K562 (cell line): ENCODE measurements around the gene RARRES2. TPM values are rescaled to one million over a fixed set of nuclear protein-coding genes. Genes with fewer than 3 reads are reported as not detected.
A peak's percentile ranks its signal among the peaks of the same experiment; 100 is the strongest.

ENCODE experiments used
- ATF2 ChIP-seq: sonication (generic); formaldehyde crosslinking; IDR thresholded peaks from 2 replicates; pipeline ENCODE4 v1.8.1; 2022; ENCODE audit warnings: missing genetic modification reagents
- CBFA2T3 ChIP-seq: fragments of 450-650 bp; IDR thresholded peaks from 2 replicates; pipeline ENCODE4 v1.6.1; 2017
- CREB3 ChIP-seq: fragments of 450-650 bp; conservative IDR thresholded peaks from 2 replicates; pipeline ENCODE4 v1.6.1; 2016; ENCODE audit warnings: missing genetic modification characterization, low read depth, mild to moderate bottlenecking, missing compliant biosample characterization, moderate library complexity
- ELF4 ChIP-seq: fragments of 450-650 bp; formaldehyde crosslinking; IDR thresholded peaks from 2 replicates; pipeline ENCODE4 v1.4.0; 2022; ENCODE audit warnings: missing genetic modification characterization
- ESRRB ChIP-seq: fragments of 250-450 bp; sonication (Bioruptor Pico); IDR thresholded peaks from 2 replicates; pipeline ENCODE4 v1.5.0; 2020; ENCODE audit warnings: mild to moderate bottlenecking, moderate library complexity, borderline replicate concordance
- ETV6 ChIP-seq, 3 experiments: fragments of 150-350 bp in 1 of 3; sonication (generic) in 1 of 3; formaldehyde crosslinking in 1 of 3; IDR thresholded peaks; 2 replicates each; pipeline versions ENCODE4 v1.6.1 to v1.8.0; 2014 to 2022; ENCODE audit warnings: borderline replicate concordance in 2 of 3, low read depth in 2 of 3, antibody characterized with exemption in 1 of 3, low read length in 1 of 3, mild to moderate bottlenecking in 1 of 3, missing genetic modification reagents in 1 of 3
- EWSR1 ChIP-seq: fragments of 450-650 bp; IDR thresholded peaks from 2 replicates; pipeline ENCODE4 v1.6.1; 2018; ENCODE audit warnings: borderline replicate concordance, mild to moderate bottlenecking, low read depth, moderate library complexity; ENCODE audit not compliant: partially characterized antibody
- FOXP4 ChIP-seq: sonication (generic); formaldehyde crosslinking; IDR thresholded peaks from 2 replicates; pipeline ENCODE4 v1.8.0; 2022; ENCODE audit warnings: mild to moderate bottlenecking, missing genetic modification reagents, borderline replicate concordance
- GATAD2B ChIP-seq: fragments of 450-650 bp; IDR thresholded peaks from 2 replicates; pipeline ENCODE4 v1.6.1; 2017; ENCODE audit warnings: mild to moderate bottlenecking, borderline replicate concordance
- HBP1 ChIP-seq: fragments of 450-650 bp; formaldehyde crosslinking; IDR thresholded peaks from 2 replicates; pipeline ENCODE4 v1.4.0; 2022; ENCODE audit warnings: missing genetic modification characterization
- IRF2 ChIP-seq: sonication (generic); formaldehyde crosslinking; IDR thresholded peaks from 2 replicates; pipeline ENCODE4 v1.8.1; 2022; ENCODE audit warnings: mild to moderate bottlenecking, missing genetic modification reagents
- KLF6 ChIP-seq: fragments of 250-450 bp; sonication (Bioruptor Pico); IDR thresholded peaks from 2 replicates; pipeline ENCODE4 v1.4.0; 2020; ENCODE audit warnings: mild to moderate bottlenecking, moderate library complexity, borderline replicate concordance
- MCM7 ChIP-seq, 2 experiments: fragments of 450-650 bp; IDR thresholded peaks; 2 replicates each; pipeline ENCODE4 v1.6.1; 2016 to 2018
- MTA2 ChIP-seq: fragments of 450-650 bp; IDR thresholded peaks from 2 replicates; pipeline ENCODE4 v1.6.1; 2016; ENCODE audit warnings: low read depth
- MYBL2 ChIP-seq, 2 experiments: fragments of 450-650 bp in 1 of 2; sonication (generic) in 1 of 2; formaldehyde crosslinking in 1 of 2; IDR thresholded peaks; 2 replicates each; pipeline versions ENCODE4 v1.6.1 to v1.8.1; 2017 to 2022; ENCODE audit warnings: borderline replicate concordance in 1 of 2, inconsistent platforms in 1 of 2, low read depth in 1 of 2, mild to moderate bottlenecking in 1 of 2, missing genetic modification reagents in 1 of 2, moderate library complexity in 1 of 2
- PHF20 ChIP-seq: fragments of 450-650 bp; IDR thresholded peaks from 2 replicates; pipeline ENCODE4 v1.6.1; 2018; ENCODE audit not compliant: partially characterized antibody
- SRSF3 ChIP-seq: fragments of 200-400 bp; formaldehyde crosslinking; IDR thresholded peaks from 2 replicates; pipeline ENCODE4 v1.6.1; 2016; ENCODE audit warnings: mild to moderate bottlenecking, low read length, moderate library complexity; ENCODE audit not compliant: insufficient read depth
- STAT5A ChIP-seq: IDR thresholded peaks from 2 replicates; pipeline ENCODE4 v1.6.1; 2012; ENCODE audit warnings: low read length, inconsistent platforms, borderline replicate concordance
- THAP7 ChIP-seq: fragments of 250-450 bp; sonication (Bioruptor Pico); IDR thresholded peaks from 2 replicates; pipeline ENCODE4 v1.5.0; 2021
- YBX1 ChIP-seq: fragments of 450-650 bp; IDR thresholded peaks from 2 replicates; pipeline ENCODE4 v1.7.1; 2016; ENCODE audit warnings: mild to moderate bottlenecking
- ZNF354B ChIP-seq: fragments of 250-450 bp; sonication (Bioruptor Pico); IDR thresholded peaks from 2 replicates; pipeline ENCODE4 v1.4.0; 2020
- polyA plus RNA-seq, 8 experiments: library from polyadenylated mRNA; depleted of rRNA in 4 of 8; stranded (reverse) in 5 of 8; unstranded in 3 of 8; fragments of >200 nt; fragmentation: Nextera tagmentation in 2 of 8; fragmentation: Illumina TruSeq in 1 of 8; extraction: Ambion mirVana in 2 of 8; extraction: Trizol in 1 of 8; gene quantifications; 2 replicates each; pipeline versions ENCODE4 v1.2.1 to v1.2.3, GENCODE V29; 2011 to 2014; ENCODE audit warnings: inconsistent platforms in 1 of 8, missing spikeins in 1 of 8
- total RNA-seq, 7 experiments: library from RNA; depleted of rRNA in 6 of 7; stranded (reverse); fragments of >200 nt in 6 of 7; fragmentation: Illumina TruSeq in 2 of 7; extraction: Trizol in 2 of 7; gene quantifications; 2 replicates each; pipeline versions ENCODE4 v1.2.1 to v1.2.3, GENCODE V29; 2011 to 2021; ENCODE audit warnings: low replicate concordance in 1 of 7

The RARRES2 gene
- total and polyA plus RNA-seq, 9 of the 15 experiments (the other 6 are each of a cell fraction or from before 2014, with no cell fraction given) = 0.11 to 1.7 (median 0.23) TPM; not detected in 6

GRCh38 chr7:150359622-150360362 lies 18.4 kb upstream of the RARRES2 start (continued):
- TF ChIP-seq MYBL2 (IDR thresholded peaks at IDR 0.05; ENCODE audit: low read depth) (peak; percentile 36; the same call in 1 of the 2 replicates), MYBL2 (CRISPR knock-in tag; IDR thresholded peaks at IDR 0.05; ENCODE audit: borderline replicate concordance) (no peak), SRSF3 (no peak), STAT5A (no peak), HBP1 (CRISPR knock-in tag) (peak; percentile 93), PHF20 (peak; percentile 91), IRF2 (CRISPR knock-in tag) (0 out of 2 replicates have a peak, but pooled peaks have one; percentile 6), ESRRB (no peak), GATAD2B (no peak), ZNF354B (CRISPR knock-in tag) (no peak), THAP7 (CRISPR knock-in tag) (no peak), ETV6 (IDR thresholded peaks at IDR 0.05; ENCODE audit: borderline replicate concordance in 1 of 2, low read depth in 2 of 2, low read length in 1 of 2) (no peak), ETV6 (CRISPR knock-in tag; IDR thresholded peaks at IDR 0.05; ENCODE audit: borderline replicate concordance) (no peak), ATF2 (CRISPR knock-in tag) (no peak), FOXP4 (peak; percentile 54; the same call in 1 of the 2 replicates), EWSR1 (no peak), YBX1 (no peak), ELF4 (CRISPR knock-in tag) (peak; percentile 89; the same call in 1 of the 2 replicates), MCM7 (IDR thresholded peaks at IDR 0.05) (no peak), CBFA2T3 (no peak), KLF6 (CRISPR knock-in tag) (no peak), CREB3 (tag) (no peak), MTA2 (no peak)
